Esophagus (tissue), 2 donors: Measurements from ENCODE around the gene RGS3. TPM values are rescaled to one million over a fixed set of nuclear protein-coding genes. Genes with fewer than 3 reads are reported as not detected.

Source experiments
- H3K27ac ChIP-seq, 2 donors: one replicate each; pipeline ENCODE4 v1.5.1; 2013; ENCODE audit warnings: low read depth in 2 of 2, mild to moderate bottlenecking in 2 of 2, inconsistent platforms in 1 of 2, low read length in 1 of 2, moderate library complexity in 1 of 2
- H3K27me3 ChIP-seq, 2 donors: one replicate each; pipeline ENCODE4 v1.6.1; 2013; ENCODE audit warnings: low read length in 2 of 2, control low read depth in 1 of 2, mild to moderate bottlenecking in 1 of 2; ENCODE audit not compliant: insufficient read depth in 2 of 2, control insufficient read depth in 1 of 2
- H3K36me3 ChIP-seq, 2 donors: one replicate each; pipeline ENCODE4 v1.6.1; 2013; ENCODE audit warnings: low read length in 1 of 2; ENCODE audit not compliant: control insufficient read depth in 2 of 2, insufficient read depth in 2 of 2
- H3K4me1 ChIP-seq, 2 donors: one replicate each; pipeline ENCODE4 v1.6.1; 2013; ENCODE audit warnings: low read length in 1 of 2; ENCODE audit not compliant: control insufficient read depth in 2 of 2, insufficient read depth in 2 of 2
- H3K4me3 ChIP-seq, 2 donors: one replicate each; pipeline ENCODE4 v1.5.1; 2013; ENCODE audit warnings: low read length in 2 of 2, mild to moderate bottlenecking in 2 of 2, low read depth in 1 of 2, moderate library complexity in 1 of 2
- H3K9me3 ChIP-seq, 2 donors: one replicate each; pipeline ENCODE4 v1.6.1; 2013; ENCODE audit warnings: mild to moderate bottlenecking in 2 of 2, low read depth in 1 of 2, low read length in 1 of 2, moderate library complexity in 1 of 2; ENCODE audit not compliant: control insufficient read depth in 2 of 2, insufficient read depth in 1 of 2
- WGBS, 2 donors: extraction: QIAGEN DNeasy Blood & Tissue Kit; methylation state at CpG; one replicate each; pipeline ENCODE4 v1.1.7; 2013; 5-methylcytosine and 5-hydroxymethylcytosine counted together
- polyA plus RNA-seq, 2 donors: library from polyadenylated mRNA; stranded (reverse); fragments of 200-250 nt; gene quantifications; one replicate each; pipeline ENCODE4 v1.2.3, GENCODE V29; 2013
- donor health status: healthy with polysubstance abuse.
- donor health status: Bipolar disorder and iron deficiency.

The RGS3 gene
- 10 to 100 TPM in 1 of 2 donors, 1 to 10 TPM in 1; 9.1 to 10.2 TPM for polyA plus RNA-seq

DNA sequence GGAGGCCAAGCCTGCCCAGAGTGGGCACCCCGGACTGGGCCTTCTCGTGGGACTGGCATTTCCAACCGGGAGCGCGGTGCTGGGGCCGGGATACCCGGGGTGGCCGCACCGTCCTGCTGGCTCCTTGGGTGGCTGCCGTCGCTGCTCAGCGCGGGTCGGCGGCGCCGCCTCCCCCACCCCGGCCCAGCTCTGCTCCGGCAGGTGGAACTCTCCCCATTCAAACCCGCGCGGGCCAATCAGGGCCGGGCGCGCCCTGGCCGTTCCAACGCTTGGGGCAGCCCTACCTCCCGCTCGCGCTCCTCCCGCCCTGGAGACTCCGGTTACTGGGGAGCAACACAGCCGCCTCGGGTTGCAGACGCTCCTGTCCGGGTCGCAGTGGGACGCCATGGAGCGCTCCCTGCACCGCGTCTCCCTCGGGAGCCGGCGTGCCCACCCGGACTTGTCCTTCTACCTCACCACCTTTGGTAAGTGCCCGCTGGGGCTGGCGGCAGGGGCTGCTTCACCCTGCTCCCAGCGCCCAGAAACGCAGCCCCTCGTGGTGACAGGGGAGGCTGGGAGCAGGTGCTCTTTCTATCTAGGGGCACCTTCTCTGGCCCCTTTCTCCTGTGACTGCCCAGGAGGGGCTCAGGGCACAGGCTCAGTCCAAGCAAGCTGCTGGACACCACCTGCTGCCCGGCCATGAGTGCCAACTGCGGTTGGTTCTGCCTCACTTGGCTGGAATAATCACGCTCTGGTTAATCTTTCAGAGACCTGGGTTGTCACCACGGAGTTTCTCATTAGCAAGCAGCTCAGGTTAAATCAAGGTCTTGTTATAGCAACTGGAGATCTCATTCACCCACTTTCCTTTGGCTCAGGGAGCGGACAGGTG is at the start of gene RGS3:
TSS of gene RGS3 (plus strand) at position 310 of the 868 bp plus-strand sequence. CDS start at position 386, 76 bp downstream.
- peaks cover 3 to 5% of the 10 kb centered on the region in 2 donors for H3K4me1 ChIP-seq
- H3K27me3 ChIP-seq, result no peaks in the 10 kb centered on the region
- H3K36me3 ChIP-seq, result no peaks in the 10 kb centered on the region
- no peaks in the 10 kb centered on the region for H3K9me3 ChIP-seq
- no peak within 1 kb of the TSS for H3K27ac ChIP-seq
- 21 to 31% methylated on average over 53 to 55 of the region's 55 CpGs for WGBS, 2 donors
- peak within 1 kb of the TSS; percentile 49 to 54 for H3K4me3 ChIP-seq

DNA sequence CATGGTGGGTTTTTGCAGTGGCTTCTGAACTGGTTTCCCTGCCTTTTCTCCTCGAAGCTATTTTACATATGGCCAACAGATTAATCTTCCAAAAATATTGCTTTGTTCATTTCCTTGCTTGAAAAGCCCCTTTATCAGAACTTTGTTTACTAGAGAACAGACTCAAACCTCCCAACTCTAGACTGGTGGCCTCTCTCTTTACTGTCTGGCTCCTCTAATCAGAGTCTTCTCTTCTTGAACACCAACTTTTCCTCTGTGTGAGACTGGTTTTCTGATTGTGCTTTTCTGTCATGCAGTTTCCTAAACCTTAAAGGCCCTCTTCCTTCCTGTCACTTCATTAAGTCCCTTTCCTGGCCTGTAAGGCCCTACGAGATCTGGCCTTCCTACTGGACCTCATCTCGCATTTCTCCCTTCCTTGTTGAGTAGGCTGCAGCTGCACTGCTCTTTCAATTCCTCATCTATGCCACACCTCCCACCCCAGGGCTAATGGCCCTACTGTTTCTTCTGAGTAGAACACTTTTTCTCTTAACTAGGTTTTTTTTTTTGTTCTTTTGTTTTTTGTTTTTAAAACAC is 47.3 kb upstream of the RGS3 start:
- H3K4me3 ChIP-seq, result no peak overlapping the region
- H3K36me3 ChIP-seq, result no peaks in the 10 kb centered on the region
- no peak overlapping the region for H3K27ac ChIP-seq
- no peaks in the 10 kb centered on the region for H3K4me1 ChIP-seq
- H3K27me3 ChIP-seq, result no peaks in the 10 kb centered on the region
- WGBS, 2 donors, result 54 to 67% methylated on average over 3 of the region's 3 CpGs
- no peaks in the 10 kb centered on the region for H3K9me3 ChIP-seq

DNA sequence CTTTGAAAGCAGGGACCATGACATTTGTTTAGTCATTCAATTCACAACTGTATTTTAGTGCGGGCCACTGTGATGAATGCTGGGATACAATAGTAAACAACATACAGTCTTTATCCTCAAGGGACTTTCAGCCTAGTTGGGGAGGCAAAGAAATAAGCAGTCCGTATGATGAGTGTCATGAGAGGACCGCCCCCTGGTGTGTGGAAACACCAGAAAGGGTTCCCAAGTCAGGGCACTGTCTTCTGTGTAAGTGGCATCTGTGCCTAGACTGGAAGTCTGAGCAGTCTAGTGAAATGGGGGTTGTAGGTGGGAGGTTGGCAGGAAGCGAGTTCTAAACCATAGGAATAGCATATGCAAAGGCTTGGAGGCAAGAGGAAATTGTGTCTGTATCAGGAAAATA is 46.2 kb upstream of the RGS3 start:
- H3K4me1 ChIP-seq, result no peaks in the 10 kb centered on the region
- H3K27ac ChIP-seq, result no peak overlapping the region
- no peaks in the 10 kb centered on the region for H3K36me3 ChIP-seq
- no peaks in the 10 kb centered on the region for H3K9me3 ChIP-seq
- no peaks in the 10 kb centered on the region for H3K27me3 ChIP-seq
- WGBS, 2 donors, result 79 to 84% methylated on average over 4 of the region's 4 CpGs
- H3K4me3 ChIP-seq, result no peak overlapping the region

DNA sequence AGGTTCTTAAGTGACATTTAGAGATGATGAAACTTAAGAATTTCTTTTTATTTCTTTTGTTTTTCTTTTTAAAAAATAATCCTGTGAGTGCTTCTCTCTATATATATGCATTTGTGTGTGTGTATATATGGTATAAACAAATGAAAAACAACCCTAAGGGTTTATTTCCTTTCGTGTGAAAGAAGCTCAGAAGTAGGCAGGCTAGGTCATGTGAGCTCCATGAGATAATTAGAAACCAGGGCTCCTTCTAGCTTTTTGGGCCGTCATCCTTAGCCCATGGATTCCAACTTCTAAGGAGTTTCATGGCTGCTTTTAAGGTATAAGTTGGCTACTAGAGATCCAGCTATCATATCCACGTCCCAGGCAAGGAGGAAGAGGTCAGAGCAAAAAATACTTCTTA is 41.8 kb upstream of the RGS3 start:
- H3K36me3 ChIP-seq, result no peaks in the 10 kb centered on the region
- 66 to 79% methylated on average over 3 of the region's 3 CpGs for WGBS, 2 donors

DNA sequence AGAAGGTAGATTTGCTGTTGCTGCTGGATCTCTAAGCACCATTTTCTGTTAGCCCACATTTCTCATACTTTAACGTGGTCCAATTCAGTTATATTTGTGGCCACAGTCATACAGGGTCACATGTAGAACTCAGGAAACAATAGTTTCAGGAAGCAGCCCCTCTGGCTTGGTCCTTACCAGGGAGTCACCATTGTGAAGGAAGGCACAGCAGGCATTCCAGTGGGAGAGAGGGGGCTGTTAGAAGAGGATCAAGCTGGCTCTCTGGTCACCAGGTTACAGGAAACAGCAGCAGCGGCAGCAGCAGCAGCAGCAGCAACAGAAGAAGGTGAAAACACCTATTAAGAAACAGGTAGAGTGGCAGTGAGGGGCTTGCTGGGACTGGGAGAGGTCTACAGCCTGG is 38.5 kb upstream of the RGS3 start:
- Histone ChIP-seq H3K27me3 (no peaks in the 10 kb centered on the region), H3K4me3 (no peak overlapping the region), H3K27ac (no peak overlapping the region), H3K9me3 (no peaks in the 10 kb centered on the region), H3K36me3 (no peaks in the 10 kb centered on the region), H3K4me1 (no peaks in the 10 kb centered on the region)
- WGBS, 2 donors, result 61 to 63% methylated on average over 2 of the region's 2 CpGs

More for the DNA sequence above, 41.8 kb upstream of the RGS3 start:
- Histone ChIP-seq H3K9me3 (no peaks in the 10 kb centered on the region), H3K27me3 (no peaks in the 10 kb centered on the region), H3K4me3 (no peak overlapping the region), H3K4me1 (no peaks in the 10 kb centered on the region), H3K27ac (no peak overlapping the region)

DNA sequence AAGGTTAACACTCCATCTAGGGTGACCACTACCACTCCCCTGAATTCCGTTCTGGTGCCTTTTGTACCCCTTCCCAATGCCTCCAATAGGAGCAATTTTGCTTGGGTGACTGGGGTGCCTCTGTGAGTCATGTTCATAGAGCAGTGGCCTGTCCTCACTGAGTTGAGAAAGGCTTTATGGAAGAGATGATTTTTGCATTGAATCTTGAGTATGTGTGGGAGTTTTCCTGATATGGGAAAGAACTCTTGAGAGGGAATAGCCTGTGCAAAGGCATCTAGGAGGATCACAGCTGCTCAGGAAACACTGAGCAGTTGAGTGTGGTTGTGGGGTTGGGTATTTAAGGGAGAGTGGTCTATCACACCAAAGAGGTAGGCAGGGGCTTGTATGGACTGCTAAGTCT is 36.8 kb upstream of the RGS3 start:
- Histone ChIP-seq H3K4me3 (no peak overlapping the region), H3K36me3 (no peaks in the 10 kb centered on the region), H3K27ac (no peak overlapping the region), H3K4me1 (no peaks in the 10 kb centered on the region), H3K27me3 (no peaks in the 10 kb centered on the region), H3K9me3 (no peaks in the 10 kb centered on the region)
- 46 to 80% methylated on average over 1 of the region's 1 CpG for WGBS, 2 donors

DNA sequence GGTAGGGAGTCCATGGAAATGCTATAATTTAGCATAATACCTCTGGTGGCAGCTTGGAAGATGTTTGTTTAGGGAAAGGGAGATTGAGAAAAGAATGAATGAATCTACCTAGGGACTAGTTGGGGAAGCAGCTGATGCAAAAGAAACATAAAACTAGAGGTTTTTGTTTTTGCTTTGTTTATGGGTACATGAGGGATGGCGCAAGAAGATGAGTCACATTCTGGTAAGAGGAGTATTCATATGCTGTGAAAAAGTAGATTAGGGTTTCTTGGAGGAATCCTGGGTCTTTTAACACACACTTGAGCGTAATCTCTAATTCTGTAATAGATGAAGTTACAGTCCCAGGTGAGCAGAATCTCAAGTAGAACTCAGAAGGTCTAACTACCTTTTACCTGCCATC is 35.9 kb upstream of the RGS3 start:
- Histone ChIP-seq H3K36me3 (no peaks in the 10 kb centered on the region), H3K9me3 (no peaks in the 10 kb centered on the region), H3K4me3 (no peak overlapping the region), H3K4me1 (no peaks in the 10 kb centered on the region), H3K27ac (no peak overlapping the region), H3K27me3 (no peaks in the 10 kb centered on the region)
- WGBS, 2 donors, result 87 to 95% methylated on average over 2 of the region's 2 CpGs

DNA sequence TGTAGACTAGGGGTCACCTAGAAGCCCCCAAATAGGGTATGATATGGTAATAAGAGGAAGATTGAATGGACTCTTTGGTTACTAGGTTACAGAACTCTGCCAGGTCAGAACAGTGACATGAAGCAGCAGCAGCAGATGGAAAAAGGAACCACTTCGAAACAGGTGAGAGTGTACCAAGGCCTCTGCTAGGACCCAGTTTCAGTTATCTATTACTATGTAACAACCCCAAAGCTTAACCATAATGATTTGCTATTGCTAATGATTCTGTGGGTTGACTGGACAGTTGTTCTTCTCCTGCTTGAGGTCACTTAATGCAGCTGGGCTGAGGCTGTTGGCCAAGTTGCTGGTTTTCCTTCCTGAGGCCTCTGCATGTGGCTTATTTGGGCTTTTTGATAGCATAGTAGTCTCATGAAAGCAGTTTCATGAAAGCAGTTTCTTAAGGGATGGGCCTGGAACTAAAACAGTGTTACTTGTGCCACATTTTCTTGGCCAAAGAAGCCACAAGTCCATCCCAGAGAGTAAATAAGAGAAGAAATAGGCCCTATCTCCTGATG is 35.4 kb upstream of the RGS3 start:
- 90 to 96% methylated on average over 1 of the region's 1 CpG for WGBS, 2 donors
- Histone ChIP-seq H3K36me3 (no peaks in the 10 kb centered on the region), H3K4me1 (no peaks in the 10 kb centered on the region), H3K9me3 (no peaks in the 10 kb centered on the region), H3K27me3 (no peaks in the 10 kb centered on the region), H3K4me3 (no peak overlapping the region), H3K27ac (no peak overlapping the region)

DNA sequence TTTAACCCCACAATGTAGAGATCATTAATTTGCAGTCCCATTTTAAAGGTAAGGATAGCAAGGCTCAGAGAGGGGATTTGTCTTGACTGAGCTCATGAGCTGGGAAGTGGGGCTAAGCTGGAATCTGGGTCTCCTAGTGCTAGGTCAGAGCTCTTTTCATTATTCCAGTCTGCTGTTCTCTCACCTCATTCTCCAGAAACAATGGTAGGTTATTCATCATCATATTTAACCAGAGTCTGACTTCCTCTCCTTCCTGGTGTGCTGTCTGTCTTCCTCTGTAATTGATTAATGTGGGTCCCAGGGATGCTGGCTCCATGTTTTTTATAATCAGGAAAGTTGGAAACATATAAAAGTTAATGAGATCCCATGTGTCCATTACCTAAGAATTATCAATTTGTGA is 32.3 kb upstream of the RGS3 start:
- no peak overlapping the region for H3K27ac ChIP-seq
- H3K4me1 ChIP-seq, result no peaks in the 10 kb centered on the region
- no peaks in the 10 kb centered on the region for H3K36me3 ChIP-seq
- no peaks in the 10 kb centered on the region for H3K27me3 ChIP-seq
- no peaks in the 10 kb centered on the region for H3K9me3 ChIP-seq
- no peak overlapping the region for H3K4me3 ChIP-seq
